ENCODE data around the gene MICOS13. TPM values are rescaled to one million over a fixed set of nuclear protein-coding genes. Genes with fewer than 3 reads are reported as not detected.

MICOS13 gene
- total RNA-seq, 1 donor from 2014 or later: 22.8 TPM

DNA sequence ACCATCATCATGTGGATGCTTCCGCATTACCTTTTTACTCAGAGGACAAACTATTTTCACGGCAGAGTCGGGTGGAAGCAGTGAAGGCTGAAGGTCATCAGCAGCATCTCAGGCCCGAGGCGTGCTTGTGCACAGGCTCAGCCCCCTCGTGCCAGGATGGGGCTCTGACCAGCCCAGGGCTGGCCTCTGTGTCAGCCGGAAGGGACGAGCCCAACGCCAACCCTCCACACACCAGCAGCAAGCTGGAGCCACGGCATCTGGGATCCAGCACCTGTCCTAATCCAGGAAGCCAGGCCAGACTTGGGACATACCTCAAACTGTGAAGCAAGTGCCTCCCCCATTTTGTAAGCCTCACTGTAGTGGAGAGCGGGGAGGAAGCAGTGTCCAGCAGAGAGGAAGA lies 11.1 kb downstream of the MICOS13 start:
- DNase-seq: no peak
- Mint-ChIP-seq H3K4me3 (ENCODE audit: unreplicated experiment) (no peak overlapping the region), H3K27me3 (ENCODE audit: unreplicated experiment) (peaks cover 4% of the 10 kb centered on the region), H3K36me3 (ENCODE audit: unreplicated experiment) (peaks cover 3% of the 10 kb centered on the region), H3K27ac (ENCODE audit: unreplicated experiment) (no peak overlapping the region), H3K9me3 (ENCODE audit: unreplicated experiment) (peaks cover 9% of the 10 kb centered on the region), H3K4me1 (ENCODE audit: low read depth, unreplicated experiment) (peaks cover 4% of the 10 kb centered on the region)
- TF ChIP-seq CTCF (IDR thresholded peaks at IDR 0.05; ENCODE audit: partially characterized antibody, unreplicated experiment): no peak

DNA sequence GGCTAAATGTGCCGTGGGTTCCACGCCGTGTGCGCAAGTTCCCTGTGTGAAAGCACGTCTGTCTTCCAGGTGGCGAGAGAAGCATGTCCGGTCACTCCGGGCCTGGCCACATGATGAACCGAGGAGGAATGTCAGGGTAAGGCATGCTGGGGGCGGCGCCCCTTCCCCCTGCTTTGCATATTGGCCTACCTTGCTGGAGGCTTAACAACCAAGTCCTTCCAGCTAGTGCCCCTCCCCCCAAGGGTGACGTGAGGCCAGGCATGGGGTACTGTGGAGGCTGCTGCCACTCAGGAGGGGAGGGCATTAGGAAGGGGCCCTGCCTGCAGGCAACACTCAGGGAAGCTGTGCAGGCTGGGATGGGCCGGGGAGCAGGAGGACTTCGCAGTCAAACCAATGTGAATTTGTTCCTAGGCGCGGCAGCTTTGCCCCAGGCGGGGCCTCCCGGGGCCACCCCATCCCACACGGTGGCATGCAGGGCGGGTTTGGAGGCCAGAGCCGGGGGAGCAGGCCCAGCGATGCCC lies 12.5 kb downstream of the MICOS13 start:
- H3K27ac Mint-ChIP-seq (ENCODE audit: unreplicated experiment): no peak overlapping the region
- H3K9me3 Mint-ChIP-seq (ENCODE audit: unreplicated experiment): peaks cover 5% of the 10 kb centered on the region
- no peak for DNase-seq

DNA sequence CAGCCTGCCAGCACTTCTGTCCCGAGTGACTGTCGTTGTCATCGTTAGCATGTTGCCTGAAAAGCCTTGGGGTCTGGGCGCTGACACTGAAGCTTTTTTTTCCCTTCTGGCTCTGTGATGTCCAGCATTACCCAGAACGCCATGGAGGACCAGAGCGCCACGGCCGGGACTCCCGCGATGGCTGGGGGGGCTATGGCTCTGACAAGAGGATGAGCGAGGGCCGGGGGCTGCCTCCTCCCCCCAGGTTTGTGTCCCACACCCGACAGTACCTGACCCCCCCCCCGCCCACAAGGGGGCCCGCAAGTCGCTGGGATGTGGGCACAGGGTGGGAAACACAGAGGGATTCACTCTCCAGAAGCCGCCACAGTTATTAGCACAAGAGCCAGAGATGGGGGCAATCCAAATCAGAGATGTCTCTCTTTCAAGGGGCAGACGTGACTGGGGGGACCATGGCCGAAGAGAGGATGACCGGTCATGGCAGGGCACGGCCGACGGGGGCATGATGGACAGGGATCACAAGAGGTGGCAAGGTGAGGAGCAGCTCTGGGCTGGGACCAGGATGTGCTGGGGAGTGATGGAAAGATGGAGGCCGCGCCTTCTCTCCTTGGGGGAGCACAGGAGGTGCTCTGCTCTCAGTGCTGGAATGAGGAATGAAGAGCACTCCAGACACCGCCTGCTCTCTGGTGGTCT lies 13.2 kb downstream of the MICOS13 start:
- Mint-ChIP-seq H3K4me3 (ENCODE audit: unreplicated experiment) (no peak overlapping the region), H3K27me3 (ENCODE audit: unreplicated experiment) (peaks cover 4% of the 10 kb centered on the region), H3K4me1 (ENCODE audit: low read depth, unreplicated experiment) (peaks cover 4% of the 10 kb centered on the region), H3K27ac (ENCODE audit: unreplicated experiment) (peak overlapping the region; percentile 62), H3K36me3 (ENCODE audit: unreplicated experiment) (peaks cover 3% of the 10 kb centered on the region), H3K9me3 (ENCODE audit: unreplicated experiment) (peaks cover 3% of the 10 kb centered on the region)
- DNase-seq: no peak
- no peak for TF ChIP-seq CTCF (IDR thresholded peaks at IDR 0.05; ENCODE audit: partially characterized antibody, unreplicated experiment)

More for the DNA sequence above, 12.5 kb downstream of the MICOS13 start:
- H3K27me3 Mint-ChIP-seq (ENCODE audit: unreplicated experiment): peaks cover 4% of the 10 kb centered on the region
- H3K4me3 Mint-ChIP-seq (ENCODE audit: unreplicated experiment): no peak overlapping the region
- peaks cover 3% of the 10 kb centered on the region for H3K36me3 Mint-ChIP-seq (ENCODE audit: unreplicated experiment)
- peaks cover 4% of the 10 kb centered on the region for H3K4me1 Mint-ChIP-seq (ENCODE audit: low read depth, unreplicated experiment)
- no peak for TF ChIP-seq CTCF (IDR thresholded peaks at IDR 0.05; ENCODE audit: partially characterized antibody, unreplicated experiment)

- TF ChIP-seq CTCF (IDR thresholded peaks at IDR 0.05; ENCODE audit: partially characterized antibody, unreplicated experiment): no peak
- Mint-ChIP-seq H3K36me3 (ENCODE audit: unreplicated experiment) (no peaks in the 10 kb centered on the region), H3K27me3 (ENCODE audit: unreplicated experiment) (peaks cover 2% of the 10 kb centered on the region), H3K4me1 (ENCODE audit: low read depth, unreplicated experiment) (peaks cover 3% of the 10 kb centered on the region), H3K4me3 (ENCODE audit: unreplicated experiment) (peak overlapping the region; percentile 9), H3K27ac (ENCODE audit: unreplicated experiment) (peak overlapping the region; percentile 75), H3K9me3 (ENCODE audit: unreplicated experiment) (peaks cover 3% of the 10 kb centered on the region)
- no peak for DNase-seq
Observed at GRCh38 chr19:5665781-5666513, 14.4 kb downstream of the MICOS13 start.

DNA sequence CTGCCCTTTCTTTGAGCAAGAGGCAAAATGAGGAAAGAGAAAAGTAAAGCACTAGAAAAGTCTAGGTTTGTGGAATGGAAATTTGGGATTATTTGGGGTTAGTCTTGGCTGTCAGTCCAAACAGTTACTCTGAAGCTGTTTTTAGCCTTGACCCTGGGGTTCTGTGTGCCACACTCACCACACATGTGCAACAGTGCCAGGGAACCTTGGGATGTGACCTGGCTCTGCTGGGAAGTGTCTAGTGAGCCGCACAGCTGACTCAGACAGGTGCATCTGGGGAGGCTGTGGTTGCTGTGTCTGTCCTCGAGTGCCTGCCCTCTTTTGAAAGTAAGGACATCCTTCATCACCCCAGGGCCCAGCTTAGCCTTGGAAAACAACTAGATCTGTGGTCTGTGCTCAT lies 15.8 kb downstream of the MICOS13 start:
- Mint-ChIP-seq H3K4me1 (ENCODE audit: low read depth, unreplicated experiment) (peaks cover 3% of the 10 kb centered on the region), H3K27me3 (ENCODE audit: unreplicated experiment) (peaks cover 2% of the 10 kb centered on the region), H3K27ac (ENCODE audit: unreplicated experiment) (no peak overlapping the region), H3K4me3 (ENCODE audit: unreplicated experiment) (no peak overlapping the region), H3K36me3 (ENCODE audit: unreplicated experiment) (no peaks in the 10 kb centered on the region), H3K9me3 (ENCODE audit: unreplicated experiment) (no peaks in the 10 kb centered on the region)
- TF ChIP-seq CTCF (IDR thresholded peaks at IDR 0.05; ENCODE audit: partially characterized antibody, unreplicated experiment): no peak
- DNase-seq: no peak

Measured in glutamatergic neuron (in vitro differentiated cells).